HG02588 (cell line): ENCODE data around the gene DPH3.

Source experiments
- ATAC-seq: cut with Tn5 transposase; IDR thresholded peaks from one replicate; pipeline ENCODE4 v1.9.1; 2021; ENCODE audit warnings: mild to moderate bottlenecking, moderate library complexity; ENCODE audit not compliant: unreplicated experiment

DPH3 gene

GRCh38 chr3:16294844-16295243 is 30.1 kb upstream of the DPH3 start:
- no peak for ATAC-seq

GRCh38 chr3:16290827-16291196 is 26.1 kb upstream of the DPH3 start:
- no peak for ATAC-seq

GRCh38 chr3:16290007-16290826 is 25.5 kb upstream of the DPH3 start:
- no peak for ATAC-seq

- ATAC-seq = no peak
Measured at GRCh38 chr3:16289144-16289889, 24.6 kb upstream of the DPH3 start.

- ATAC-seq = no peak
Measured at GRCh38 chr3:16288664-16289063, 23.9 kb upstream of the DPH3 start.

- ATAC-seq = no peak
Measured at GRCh38 chr3:16286751-16287543, 22.2 kb upstream of the DPH3 start.

GRCh38 chr3:16286161-16286560 is 21.4 kb upstream of the DPH3 start:
- ATAC-seq = no peak

- no peak for ATAC-seq
Measured at GRCh38 chr3:16284633-16285032, 19.9 kb upstream of the DPH3 start.

- ATAC-seq = no peak
Measured at GRCh38 chr3:16280671-16281070, 15.9 kb upstream of the DPH3 start.

- no peak for ATAC-seq
Measured at GRCh38 chr3:16279010-16279801, 14.5 kb upstream of the DPH3 start.

GRCh38 chr3:16277471-16277870 is 12.7 kb upstream of the DPH3 start:
- no peak for ATAC-seq

- no peak for ATAC-seq
Measured at GRCh38 chr3:16273867-16274266, 9.1 kb upstream of the DPH3 start.

GRCh38 chr3:16272588-16272987 is 7.8 kb upstream of the DPH3 start:
- ATAC-seq = no peak

- ATAC-seq = no peak
Measured at GRCh38 chr3:16270855-16271254, 6.1 kb upstream of the DPH3 start.

GRCh38 chr3:16266714-16267113 is 2.0 kb upstream of the DPH3 start:
- no peak for ATAC-seq

- ATAC-seq = no peak
Measured at GRCh38 chr3:16265455-16265786, 678 bp upstream of the DPH3 start.

GRCh38 chr3:16264174-16264707 is 502 bp downstream of the DPH3 start:
- ATAC-seq = peak; percentile 3

GRCh38 chr3:16262174-16262573 is 2.6 kb downstream of the DPH3 start:
- ATAC-seq = no peak

- ATAC-seq = no peak
Measured at GRCh38 chr3:16260046-16260445, 4.7 kb downstream of the DPH3 start.

- no peak for ATAC-seq
Measured at GRCh38 chr3:16258866-16259265, 5.9 kb downstream of the DPH3 start.

- ATAC-seq = no peak
Measured at GRCh38 chr3:16258177-16258576, 6.6 kb downstream of the DPH3 start.
